Thymus (tissue), 14 donors: ENCODE results near the gene FAM170A. TPM values are rescaled to one million over a fixed set of nuclear protein-coding genes. Genes with fewer than 3 reads are reported as not detected.

Source experiments
- DNase-seq, 9 donors: peaks; one replicate each; pipeline ENCODE4 v3.0.0-alpha.2; 2013; ENCODE audit warnings: low spot score in 9 of 9, low read depth in 6 of 9, missing footprints in 1 of 9
- H3K27ac ChIP-seq, 2 donors: one replicate each; pipeline ENCODE4 v1.5.1; 2013; ENCODE audit warnings: control low read depth in 1 of 2, low read depth in 1 of 2, low read length in 1 of 2, mild to moderate bottlenecking in 1 of 2, moderate library complexity in 1 of 2
- H3K27me3 ChIP-seq, 2 donors: one replicate each; pipeline ENCODE4 v1.5.1; 2013; ENCODE audit warnings: low read length in 1 of 2; ENCODE audit not compliant: control insufficient read depth in 2 of 2, insufficient read depth in 1 of 2
- H3K36me3 ChIP-seq, 2 donors: one replicate each; pipeline ENCODE4 v1.5.1; 2013; ENCODE audit warnings: low read length in 1 of 2, mild to moderate bottlenecking in 1 of 2, moderate library complexity in 1 of 2; ENCODE audit not compliant: control insufficient read depth in 2 of 2, insufficient read depth in 2 of 2
- H3K4me1 ChIP-seq, 2 donors: one replicate each; pipeline ENCODE4 v1.5.1; 2013; ENCODE audit warnings: low read length in 2 of 2; ENCODE audit not compliant: control insufficient read depth in 2 of 2, insufficient read depth in 2 of 2
- H3K4me3 ChIP-seq, 2 donors: one replicate each; pipeline ENCODE4 v1.5.1; 2013; ENCODE audit warnings: low read length in 2 of 2, control low read depth in 1 of 2, mild to moderate bottlenecking in 1 of 2
- H3K9me3 ChIP-seq, 2 donors: one replicate each; pipeline ENCODE4 v1.5.1; 2013; ENCODE audit warnings: low read length in 1 of 2, mild to moderate bottlenecking in 1 of 2; ENCODE audit not compliant: control insufficient read depth in 2 of 2, insufficient read depth in 1 of 2
- WGBS: extraction: QIAGEN DNeasy Blood & Tissue Kit; methylation state at CpG from one replicate; pipeline ENCODE4 v1.1.7; 2013; 5-methylcytosine and 5-hydroxymethylcytosine counted together
- long read RNA-seq, 10 donors: transcript quantifications; one replicate each; lab custom pipeline, GENCODE V29; 2026
- polyA plus RNA-seq: library from polyadenylated mRNA; stranded (reverse); fragments of 200-250 nt; gene quantifications from one replicate; pipeline ENCODE4 v1.2.3, GENCODE V29; 2013
- total RNA-seq: library from RNA; stranded (reverse); fragments of 120-200 nt; gene quantifications from one replicate; pipeline ENCODE4 v1.2.4, GENCODE V29; 2013
- donor health status: healthy.

Gene FAM170A
- not detected for total RNA-seq
- polyA plus RNA-seq, result 0.05 TPM
- long read RNA-seq, donor 1, result 0 reads
- long read RNA-seq, donor 2, result 0 reads
- long read RNA-seq, donor 3, result 0 reads
- long read RNA-seq, donor 4, result 0 reads
- long read RNA-seq, donor 5, result 0 reads
- long read RNA-seq, donor 6, result 0 reads
- long read RNA-seq, donor 7, result 0 reads
- long read RNA-seq, donor 8, result 0 reads
- long read RNA-seq, donor 9, result 0 reads
- long read RNA-seq, donor 10, result 0 reads

GRCh38 chr5:119629339-119629738, at the start of gene FAM170A:
Gene FAM170A (plus strand): TSS chr5:119629558. CDS start chr5:119629769, 211 bp downstream.
- H3K36me3 ChIP-seq, result no peaks in the 10 kb centered on the region
- no peak within 1 kb of the TSS for H3K4me3 ChIP-seq
- no peaks in the 10 kb centered on the region for H3K4me1 ChIP-seq
- H3K27ac ChIP-seq, result no peak within 1 kb of the TSS
- 97% methylated on average over 9 of the region's 9 CpGs for WGBS
- no peaks in the 10 kb centered on the region for H3K9me3 ChIP-seq
- no peaks in the 10 kb centered on the region for H3K27me3 ChIP-seq
- no peak for DNase-seq

- WGBS, result 77% methylated on average over 1 of the region's 1 CpG
- H3K4me3 ChIP-seq, result no peak overlapping the region
Observed at GRCh38 chr5:119582987-119583386, 46.4 kb upstream of the FAM170A start.

GRCh38 chr5:119583684-119584083, 45.7 kb upstream of the FAM170A start:
- H3K4me1 ChIP-seq, result no peaks in the 10 kb centered on the region
- no peak for DNase-seq
- H3K9me3 ChIP-seq, result no peaks in the 10 kb centered on the region
- H3K4me3 ChIP-seq, result no peak overlapping the region
- H3K27me3 ChIP-seq, result no peaks in the 10 kb centered on the region
- no peak overlapping the region for H3K27ac ChIP-seq
- WGBS, result 78% methylated on average over 3 of the region's 3 CpGs
- no peaks in the 10 kb centered on the region for H3K36me3 ChIP-seq

More at GRCh38 chr5:119582987-119583386, 46.4 kb upstream of the FAM170A start:
- no peak for DNase-seq
- H3K27ac ChIP-seq, result no peak overlapping the region
- H3K36me3 ChIP-seq, result no peaks in the 10 kb centered on the region
- H3K9me3 ChIP-seq, result no peaks in the 10 kb centered on the region
- H3K27me3 ChIP-seq, result no peaks in the 10 kb centered on the region
- H3K4me1 ChIP-seq, result no peaks in the 10 kb centered on the region

- Histone ChIP-seq H3K9me3 (no peaks in the 10 kb centered on the region), H3K27me3 (no peaks in the 10 kb centered on the region), H3K4me3 (no peak overlapping the region), H3K4me1 (no peaks in the 10 kb centered on the region), H3K27ac (no peak overlapping the region), H3K36me3 (no peaks in the 10 kb centered on the region)
- no peak for DNase-seq
- 73% methylated on average over 1 of the region's 1 CpG for WGBS
Observed at GRCh38 chr5:119596046-119596445, 33.3 kb upstream of the FAM170A start.

- WGBS, result 86% methylated on average over 2 of the region's 2 CpGs
- no peaks in the 10 kb centered on the region for H3K36me3 ChIP-seq
Observed at GRCh38 chr5:119597728-119598298, 31.5 kb upstream of the FAM170A start.

GRCh38 chr5:119613937-119614336, 15.4 kb upstream of the FAM170A start:
- Histone ChIP-seq H3K36me3 (no peaks in the 10 kb centered on the region), H3K27ac (no peak overlapping the region), H3K4me1 (no peaks in the 10 kb centered on the region), H3K9me3 (no peaks in the 10 kb centered on the region), H3K4me3 (no peak overlapping the region), H3K27me3 (no peaks in the 10 kb centered on the region)
- no peak for DNase-seq

More at GRCh38 chr5:119597728-119598298, 31.5 kb upstream of the FAM170A start:
- DNase-seq, result no peak
- no peaks in the 10 kb centered on the region for H3K27me3 ChIP-seq
- H3K27ac ChIP-seq, result no peak overlapping the region
- H3K4me1 ChIP-seq, result no peaks in the 10 kb centered on the region
- H3K4me3 ChIP-seq, result no peak overlapping the region
- H3K9me3 ChIP-seq, result no peaks in the 10 kb centered on the region

- no peaks in the 10 kb centered on the region for H3K27me3 ChIP-seq
- no peak overlapping the region for H3K27ac ChIP-seq
- no peak for DNase-seq
- no peak overlapping the region for H3K4me3 ChIP-seq
- no peaks in the 10 kb centered on the region for H3K36me3 ChIP-seq
- 71% methylated on average over 2 of the region's 2 CpGs for WGBS
- H3K4me1 ChIP-seq, result no peaks in the 10 kb centered on the region
- no peaks in the 10 kb centered on the region for H3K9me3 ChIP-seq
Observed at GRCh38 chr5:119614838-119615237, 14.5 kb upstream of the FAM170A start.

- H3K4me1 ChIP-seq, result no peaks in the 10 kb centered on the region
Observed at GRCh38 chr5:119626086-119626485, 3.3 kb upstream of the FAM170A start.

GRCh38 chr5:119630752-119631440, 1.5 kb downstream of the FAM170A start:
- Histone ChIP-seq H3K36me3 (no peaks in the 10 kb centered on the region), H3K9me3 (no peaks in the 10 kb centered on the region), H3K4me1 (no peaks in the 10 kb centered on the region), H3K4me3 (no peak overlapping the region), H3K27me3 (no peaks in the 10 kb centered on the region), H3K27ac (no peak overlapping the region)
- 90% methylated on average over 9 of the region's 9 CpGs for WGBS
- DNase-seq, result no peak

More at GRCh38 chr5:119626086-119626485, 3.3 kb upstream of the FAM170A start:
- Histone ChIP-seq H3K36me3 (no peaks in the 10 kb centered on the region), H3K4me3 (no peak overlapping the region), H3K27me3 (no peaks in the 10 kb centered on the region), H3K9me3 (no peaks in the 10 kb centered on the region), H3K27ac (no peak overlapping the region)
- no peak for DNase-seq
- WGBS, result 50% methylated on average over 2 of the region's 2 CpGs
